HG03432 (cell line): ENCODE data around the gene KRTAP4-11.
"Not testable (repeated sequence)": the region's sequence is repeated elsewhere in the genome, so short reads cannot be mapped to it uniquely, and the experiment has no call there.

Experiments
- ATAC-seq: cut with Tn5 transposase; IDR thresholded peaks from one replicate; pipeline ENCODE4 v1.9.1; 2021; ENCODE audit warnings: mild to moderate bottlenecking, moderate library complexity; ENCODE audit not compliant: unreplicated experiment

Gene KRTAP4-11

GRCh38 chr17:41117846-41118386, at the start of gene KRTAP4-11:
Gene KRTAP4-11, minus strand, starts transcription at chr17:41118373. Its CDS starts 58 bp downstream, at chr17:41118315.
- ATAC-seq: not testable (repeated sequence)

GRCh38 chr17:41167561-41167960, 49.4 kb upstream of the KRTAP4-11 start:
- ATAC-seq: no peak

GRCh38 chr17:41163828-41164227, 45.7 kb upstream of the KRTAP4-11 start:
- ATAC-seq: no peak

- no peak for ATAC-seq
These were observed 42.5 kb upstream of the KRTAP4-11 start, which contains the start of gene KRTAP4-4 for GRCh38 chr17:41160648-41161047. Gene KRTAP4-4, minus strand, starts transcription at chr17:41160748. Its CDS starts 57 bp downstream, at chr17:41160691.

- not testable (repeated sequence) for ATAC-seq
These were observed 42.0 kb upstream of the KRTAP4-11 start for GRCh38 chr17:41160190-41160589.

GRCh38 chr17:41153856-41154255, 35.7 kb upstream of the KRTAP4-11 start:
- no peak for ATAC-seq

GRCh38 chr17:41151525-41151924, 33.4 kb upstream of the KRTAP4-11 start:
- ATAC-seq: no peak

- no peak for ATAC-seq
These were observed 31.9 kb upstream of the KRTAP4-11 start for GRCh38 chr17:41150026-41150425.

GRCh38 chr17:41149652-41149985, 31.4 kb upstream of the KRTAP4-11 start, which contains the start of gene KRTAP4-5:
Gene KRTAP4-5, minus strand, starts transcription at chr17:41149825. Its CDS starts 58 bp downstream, at chr17:41149767.
- no peak for ATAC-seq

GRCh38 chr17:41148971-41149651, 30.9 kb upstream of the KRTAP4-11 start:
- not testable (repeated sequence) for ATAC-seq

GRCh38 chr17:41147531-41148204, 29.5 kb upstream of the KRTAP4-11 start:
- no peak for ATAC-seq

GRCh38 chr17:41145261-41145660, 27.1 kb upstream of the KRTAP4-11 start:
- no peak for ATAC-seq

GRCh38 chr17:41144846-41145245, 26.7 kb upstream of the KRTAP4-11 start:
- ATAC-seq: no peak

- ATAC-seq: no peak
These were observed 23.2 kb upstream of the KRTAP4-11 start for GRCh38 chr17:41141361-41141760.

GRCh38 chr17:41140360-41141131, 22.4 kb upstream of the KRTAP4-11 start, which contains the start of gene KRTAP4-6:
Gene KRTAP4-6, minus strand, starts transcription at chr17:41140544. Its CDS starts 57 bp downstream, at chr17:41140487.
- no peak for ATAC-seq

- ATAC-seq: not testable (repeated sequence)
These were observed 21.7 kb upstream of the KRTAP4-11 start for GRCh38 chr17:41139865-41140264.

- no peak for ATAC-seq
These were observed 15.9 kb upstream of the KRTAP4-11 start for GRCh38 chr17:41133880-41134735.

- ATAC-seq: no peak
These were observed 13.8 kb upstream of the KRTAP4-11 start for GRCh38 chr17:41131979-41132378.

- ATAC-seq: no peak
These were observed 9.2 kb upstream of the KRTAP4-11 start for GRCh38 chr17:41127371-41127770.

- no peak for ATAC-seq
These were observed 8.2 kb upstream of the KRTAP4-11 start for GRCh38 chr17:41126412-41126811.
